RPMI8226 (cell line): ENCODE measurements around the gene ZNF587.
"Not testable (repeated sequence)": the region's sequence is repeated elsewhere in the genome, so short reads cannot be mapped to it uniquely, and the experiment has no call there.

Source experiments
- DNase-seq: peaks from one replicate; pipeline ENCODE4 v3.0.0-alpha.2; 2015

Gene ZNF587

GRCh38 chr19:57823608-57824007, 26.1 kb upstream of the ZNF587 start:
- DNase-seq = not testable (repeated sequence)

- DNase-seq = no peak
Measured at GRCh38 chr19:57825511-57825910, 24.1 kb upstream of the ZNF587 start.

GRCh38 chr19:57829316-57829715, 20.3 kb upstream of the ZNF587 start:
- DNase-seq = no peak

- DNase-seq = peak; percentile 15
Measured at GRCh38 chr19:57830071-57830602, 19.5 kb upstream of the ZNF587 start, which contains the start of gene ZNF587B. ZNF587B (plus strand) TSS chr19:57830299; CDS start chr19:57830529, 230 bp downstream.

GRCh38 chr19:57836991-57837390, 12.7 kb upstream of the ZNF587 start:
- not testable (repeated sequence) for DNase-seq

- DNase-seq = not testable (repeated sequence)
Measured at GRCh38 chr19:57838622-57839191, 11.0 kb upstream of the ZNF587 start.

GRCh38 chr19:57841122-57841763, 8.4 kb upstream of the ZNF587 start:
- no peak for DNase-seq

GRCh38 chr19:57847164-57847563, 2.5 kb upstream of the ZNF587 start:
- not testable (repeated sequence) for DNase-seq

- not testable (repeated sequence) for DNase-seq
Measured at GRCh38 chr19:57849162-57849665, 445 bp upstream of the ZNF587 start.

GRCh38 chr19:57850553-57851017, 926 bp downstream of the ZNF587 start:
- no peak for DNase-seq

- not testable (repeated sequence) for DNase-seq
Measured at GRCh38 chr19:57851812-57852603, 2.3 kb downstream of the ZNF587 start.

- not testable (repeated sequence) for DNase-seq
Measured at GRCh38 chr19:57854117-57854516, 4.5 kb downstream of the ZNF587 start.

GRCh38 chr19:57862351-57862750, 12.7 kb downstream of the ZNF587 start:
- DNase-seq = not testable (repeated sequence)

GRCh38 chr19:57867868-57868492, 18.3 kb downstream of the ZNF587 start:
- DNase-seq = no peak

- not testable (repeated sequence) for DNase-seq
Measured at GRCh38 chr19:57869655-57870054, 20.0 kb downstream of the ZNF587 start.

- DNase-seq = no peak
Measured at GRCh38 chr19:57870225-57870624, 20.6 kb downstream of the ZNF587 start.

- DNase-seq = no peak
Measured at GRCh38 chr19:57872450-57872849, 22.8 kb downstream of the ZNF587 start.

GRCh38 chr19:57873883-57874799, 24.5 kb downstream of the ZNF587 start:
- DNase-seq = not testable (repeated sequence)

GRCh38 chr19:57886046-57886445, 36.4 kb downstream of the ZNF587 start:
- no peak for DNase-seq

- peak; percentile 16 for DNase-seq
Measured at GRCh38 chr19:57887195-57887941, 37.7 kb downstream of the ZNF587 start.

- no peak for DNase-seq
Measured at GRCh38 chr19:57888107-57888559, 38.5 kb downstream of the ZNF587 start.
